Hepatocyte (in vitro differentiated cells): ENCODE results near the gene NPC2. TPM values are rescaled to one million over a fixed set of nuclear protein-coding genes. Genes with fewer than 3 reads are reported as not detected.

Experiments
- DNase-seq: peaks from one replicate; pipeline ENCODE4 v3.0.0-alpha.2; 2016; ENCODE audit warnings: low spot score
- H2AFZ ChIP-seq: fragments of 200-600 bp; sonication (generic); 2 replicates; pipeline ENCODE4 v1.6.0; 2016; ENCODE audit warnings: antibody characterized with exemption, mild to moderate bottlenecking
- H3K27ac ChIP-seq: fragments of 200-600 bp; sonication (generic); 2 replicates; pipeline ENCODE4 v1.5.1; 2016; ENCODE audit warnings: mild to moderate bottlenecking
- H3K27me3 ChIP-seq: fragments of 200-600 bp; sonication (generic); 2 replicates; pipeline ENCODE4 v1.6.1; 2016
- H3K36me3 ChIP-seq: fragments of 200-600 bp; sonication (generic); replicated peaks from 2 replicates; pipeline ENCODE4 v1.5.1; 2016; ENCODE audit warnings: low read depth; ENCODE audit not compliant: insufficient read depth
- H3K4me1 ChIP-seq: fragments of 200-600 bp; sonication (generic); 2 replicates; pipeline ENCODE4 v1.5.1; 2016; ENCODE audit warnings: mild to moderate bottlenecking, moderate library complexity; ENCODE audit not compliant: insufficient read depth
- H3K4me2 ChIP-seq: fragments of 200-600 bp; sonication (generic); 2 replicates; pipeline ENCODE4 v1.6.0; 2016
- H3K4me3 ChIP-seq: fragments of 200-600 bp; sonication (generic); 2 replicates; pipeline ENCODE4 v1.5.1; 2016; ENCODE audit warnings: mild to moderate bottlenecking
- H3K79me2 ChIP-seq: fragments of 200-600 bp; sonication (generic); 2 replicates; pipeline ENCODE4 v1.6.0; 2017; ENCODE audit warnings: mild to moderate bottlenecking
- H3K9me2 ChIP-seq: fragments of 200-600 bp; sonication (generic); replicated peaks from 2 replicates; pipeline ENCODE4 v1.6.0; 2017; ENCODE audit warnings: mild to moderate bottlenecking; ENCODE audit not compliant: insufficient read depth
- H3K9me3 ChIP-seq: fragments of 200-600 bp; sonication (generic); 2 replicates; pipeline ENCODE4 v1.5.1; 2016; ENCODE audit warnings: low read depth, mild to moderate bottlenecking
- H4K20me1 ChIP-seq: fragments of 200-600 bp; sonication (generic); 2 replicates; pipeline ENCODE4 v1.6.0; 2016; ENCODE audit warnings: mild to moderate bottlenecking; ENCODE audit not compliant: insufficient read depth, poor library complexity, severe bottlenecking
- CTCF ChIP-seq: fragments of 200-600 bp; sonication (generic); IDR thresholded peaks from 2 replicates; pipeline ENCODE4 v1.5.1; 2016; ENCODE audit warnings: antibody characterized with exemption, mild to moderate bottlenecking; ENCODE audit not compliant: poor library complexity
- EZH2 ChIP-seq: fragments of 200-600 bp; sonication (generic); IDR thresholded peaks from 2 replicates; pipeline ENCODE4 v1.6.1; 2016; ENCODE audit warnings: antibody characterized with exemption, mild to moderate bottlenecking, borderline replicate concordance
- EZH2phosphoT487 ChIP-seq: fragments of 200-600 bp; sonication (generic); IDR thresholded peaks from one replicate; pipeline ENCODE4 v1.6.1; 2018; ENCODE audit warnings: antibody characterized with exemption, mild to moderate bottlenecking, low read depth, moderate library complexity; ENCODE audit not compliant: unreplicated experiment, severe bottlenecking
- WGBS: methylation state at CpG from one replicate; pipeline ENCODE4 v1.1.6; 2016; ENCODE audit warnings: low lambda C conversion rate; ENCODE audit errors: missing lambda C conversion rate; 5-methylcytosine and 5-hydroxymethylcytosine counted together
- polyA plus RNA-seq: library from polyadenylated mRNA; unstranded; fragments of >200 nt; fragmentation: Nextera tagmentation; extraction: Ambion mirVana; gene quantifications from 2 replicates; pipeline ENCODE4 v1.2.1, GENCODE V29; 2016
- total RNA-seq: library from RNA; depleted of rRNA; stranded (reverse); fragments of >200 nt; gene quantifications from 2 replicates; pipeline ENCODE4 v1.2.3, GENCODE V29; 2014

NPC2 gene
- total and polyA plus RNA-seq, 2 experiments from 2014 or later, result 602 to 1,339 TPM

GRCh38 chr14:74469548-74470518, 23.3 kb downstream of the NPC2 start:
- TF ChIP-seq CTCF (no peak), EZH2 (no peak), EZH2phosphoT487 (no peak)
- 84% methylated on average over 7 of the region's 7 CpGs for WGBS
- DNase-seq, result no peak

GRCh38 chr14:74468513-74468912, 24.6 kb downstream of the NPC2 start:
- no peak overlapping the region for H3K4me2 ChIP-seq
- H3K27me3 ChIP-seq, result no peaks in the 10 kb centered on the region
- no peaks in the 10 kb centered on the region for H3K9me2 ChIP-seq
- no peak overlapping the region for H3K4me3 ChIP-seq
- no peaks in the 10 kb centered on the region for H3K4me1 ChIP-seq
- H2AFZ ChIP-seq, result no peak overlapping the region
- no peaks in the 10 kb centered on the region for H3K79me2 ChIP-seq
- no peak for DNase-seq
- WGBS, result 96% methylated on average over 3 of the region's 3 CpGs
- no peaks in the 10 kb centered on the region for H3K9me3 ChIP-seq
- no peaks in the 10 kb centered on the region for H3K36me3 ChIP-seq
- H3K27ac ChIP-seq, result no peak overlapping the region
- TF ChIP-seq EZH2phosphoT487, result no peak
- no peak for TF ChIP-seq CTCF
- no peak for TF ChIP-seq EZH2
- no peaks in the 10 kb centered on the region for H4K20me1 ChIP-seq

More at GRCh38 chr14:74469548-74470518, 23.3 kb downstream of the NPC2 start:
- Histone ChIP-seq H3K27me3 (no peaks in the 10 kb centered on the region), H3K4me3 (no peak overlapping the region), H3K9me3 (no peaks in the 10 kb centered on the region), H4K20me1 (no peaks in the 10 kb centered on the region), H2AFZ (no peak overlapping the region), H3K9me2 (no peaks in the 10 kb centered on the region), H3K36me3 (no peaks in the 10 kb centered on the region), H3K4me1 (no peaks in the 10 kb centered on the region), H3K4me2 (no peak overlapping the region), H3K27ac (no peak overlapping the region), H3K79me2 (no peaks in the 10 kb centered on the region)

DNA sequence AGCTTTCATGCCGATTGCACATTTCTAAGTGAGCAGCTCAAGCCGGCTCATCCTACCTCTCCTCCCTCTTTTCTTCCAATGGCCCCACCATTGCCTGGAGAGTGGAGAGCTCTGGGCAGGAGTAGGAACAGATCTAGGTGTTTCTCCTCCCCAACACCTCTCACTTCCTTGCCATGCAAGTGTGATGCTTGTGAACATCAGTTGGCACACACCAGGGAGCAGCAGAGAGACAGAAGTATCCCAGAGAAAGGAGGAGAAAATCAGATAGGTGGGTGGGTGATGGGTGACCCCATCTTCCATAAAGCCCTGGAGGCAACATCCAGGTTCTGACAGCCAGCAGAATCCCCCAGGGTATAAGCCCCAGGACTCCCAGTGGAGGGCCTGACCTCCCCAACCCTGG, 27.8 kb downstream of the NPC2 start:
- Histone ChIP-seq H3K9me2 (no peaks in the 10 kb centered on the region), H3K4me1 (no peaks in the 10 kb centered on the region), H3K9me3 (no peaks in the 10 kb centered on the region), H2AFZ (no peak overlapping the region), H4K20me1 (no peaks in the 10 kb centered on the region), H3K36me3 (no peaks in the 10 kb centered on the region), H3K79me2 (no peaks in the 10 kb centered on the region), H3K27me3 (no peaks in the 10 kb centered on the region), H3K4me2 (no peak overlapping the region), H3K27ac (no peak overlapping the region), H3K4me3 (no peak overlapping the region)
- TF ChIP-seq EZH2phosphoT487 (no peak), CTCF (no peak), EZH2 (no peak)
- 98% methylated on average over 2 of the region's 2 CpGs for WGBS
- no peak for DNase-seq
